Left hindlimb (tissue), 1 donor: Measurements from ENCODE around the gene B3GLCT.

Experiments
- DNase-seq: peaks from one replicate; pipeline ENCODE4 v3.0.0-alpha.2; 2018

B3GLCT gene

GRCh38 chr13:31356991-31357390 is 157.2 kb downstream of the B3GLCT start:
- no peak for DNase-seq

GRCh38 chr13:31357581-31357980 is 157.8 kb downstream of the B3GLCT start:
- no peak for DNase-seq

- no peak for DNase-seq
Measured at GRCh38 chr13:31361673-31362072, 161.9 kb downstream of the B3GLCT start.

- no peak for DNase-seq
Measured at GRCh38 chr13:31365630-31366029, 165.9 kb downstream of the B3GLCT start.

- no peak for DNase-seq
Measured at GRCh38 chr13:31367410-31367809, 167.6 kb downstream of the B3GLCT start.

- DNase-seq: no peak
Measured at GRCh38 chr13:31369213-31369612, 169.4 kb downstream of the B3GLCT start.

- no peak for DNase-seq
Measured at GRCh38 chr13:31372454-31372853, 172.7 kb downstream of the B3GLCT start.

- DNase-seq: no peak
Measured at GRCh38 chr13:31374682-31375081, 174.9 kb downstream of the B3GLCT start.

GRCh38 chr13:31377946-31378345 is 178.2 kb downstream of the B3GLCT start:
- no peak for DNase-seq

GRCh38 chr13:31380715-31381114 is 180.9 kb downstream of the B3GLCT start:
- DNase-seq: no peak
